HL-60 (cell line): ENCODE results near the gene TMEM60.

Experiments
- DNase-seq, 2 experiments: peaks; one replicate each; pipeline ENCODE4 v3.0.0-alpha.2; 2010 to 2020; ENCODE audit warnings: low read depth in 1 of 2, low spot score in 1 of 2
- H3K27ac ChIP-seq: fragments of 250-450 bp; sonication (Bioruptor Pico); replicated peaks from 2 replicates; pipeline ENCODE4 v1.5.1; 2020; ENCODE audit warnings: mild to moderate bottlenecking, moderate library complexity
- H3K27me3 ChIP-seq: fragments of 250-450 bp; sonication (Bioruptor Pico); 2 replicates; pipeline ENCODE4 v1.5.1; 2021; ENCODE audit warnings: mild to moderate bottlenecking, moderate library complexity; ENCODE audit not compliant: insufficient read depth, poor library complexity, severe bottlenecking
- H3K4me3 ChIP-seq: replicated peaks from 2 replicates; pipeline ENCODE4 v1.5.1; 2011; ENCODE audit warnings: mild to moderate bottlenecking, control low read depth, low read length; ENCODE audit not compliant: insufficient read depth
- GABPA ChIP-seq: IDR thresholded peaks from 2 replicates; pipeline ENCODE4 v1.6.1; 2012; ENCODE audit warnings: low read depth
- POLR2AphosphoS5 ChIP-seq: IDR thresholded peaks from 2 replicates; pipeline ENCODE4 v1.6.1; 2012; ENCODE audit warnings: low read depth
- SPI1 ChIP-seq: IDR thresholded peaks from 2 replicates; pipeline ENCODE4 v1.6.1; 2012; ENCODE audit warnings: low read depth, mild to moderate bottlenecking, borderline replicate concordance
- TF ChIP-seq, protein P1 (sequence below): IDR thresholded peaks from 2 replicates; pipeline ENCODE4 v1.6.1; 2012; ENCODE audit warnings: low read depth; ENCODE audit not compliant: insufficient replicate concordance
- TF ChIP-seq, protein P2 (sequence below): IDR thresholded peaks from one replicate; pipeline ENCODE4 v1.5.1; 2011; ENCODE audit warnings: low read length, control low read depth, inconsistent platforms; ENCODE audit not compliant: insufficient read depth

The TMEM60 gene

DNA sequence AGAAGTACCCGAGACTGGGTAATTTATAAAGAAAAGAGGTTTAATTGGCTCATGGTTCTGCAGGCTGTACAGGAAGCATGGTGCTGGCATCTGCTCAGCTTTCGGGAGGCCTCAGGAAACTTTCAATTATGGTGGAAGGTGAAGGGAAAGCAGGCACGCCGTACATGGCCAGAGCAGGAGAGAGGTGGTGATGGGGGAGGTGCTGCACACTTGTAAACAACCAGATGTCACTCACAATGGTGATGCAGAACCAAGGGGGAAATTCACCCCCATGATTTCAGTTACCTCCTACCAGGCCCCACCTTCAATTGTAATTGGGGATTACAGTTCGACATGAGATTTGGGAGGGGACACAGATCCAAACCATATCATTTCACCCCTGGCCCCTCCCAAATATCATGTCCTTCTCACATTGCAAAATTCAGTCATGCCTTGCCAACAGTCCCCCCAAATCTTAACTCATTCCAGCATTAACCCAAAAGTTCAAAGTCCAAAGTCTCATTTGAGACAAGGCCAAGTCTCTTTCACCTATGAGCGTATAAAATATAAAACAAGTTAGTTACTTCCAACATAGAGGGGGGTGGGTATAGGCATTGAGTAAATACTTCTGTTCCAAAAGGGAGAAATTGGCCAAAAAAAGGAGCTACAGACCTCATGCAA lies 51.9 kb downstream of the TMEM60 start:
- H3K27ac ChIP-seq, result no peak overlapping the region

DNA sequence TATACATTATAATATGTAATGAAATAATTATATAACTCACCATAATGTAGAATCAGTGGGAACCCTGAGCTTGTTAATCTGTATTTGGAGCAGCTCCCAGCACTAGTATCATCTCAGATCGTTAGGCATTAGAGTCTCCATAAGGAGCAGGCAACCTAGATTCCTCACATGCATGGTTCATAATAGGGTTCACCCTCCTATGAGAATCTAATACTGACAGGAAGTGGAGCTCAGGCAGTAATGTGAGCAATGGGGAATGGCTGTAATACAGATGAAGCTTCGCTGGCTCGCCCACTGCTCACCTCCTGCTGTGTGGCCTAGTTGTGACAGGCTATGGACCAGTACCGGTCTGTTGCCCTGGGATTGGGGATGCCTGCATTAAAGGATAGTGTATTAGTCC lies 52.5 kb downstream of the TMEM60 start:
- H3K27ac ChIP-seq, result no peak overlapping the region
- H3K27me3 ChIP-seq, result no peaks in the 10 kb centered on the region
- no peak overlapping the region for H3K4me3 ChIP-seq
- no peak for DNase-seq
- no peak for TF ChIP-seq GABPA
- no peak for TF ChIP-seq SPI1
- TF ChIP-seq, protein P1, sequence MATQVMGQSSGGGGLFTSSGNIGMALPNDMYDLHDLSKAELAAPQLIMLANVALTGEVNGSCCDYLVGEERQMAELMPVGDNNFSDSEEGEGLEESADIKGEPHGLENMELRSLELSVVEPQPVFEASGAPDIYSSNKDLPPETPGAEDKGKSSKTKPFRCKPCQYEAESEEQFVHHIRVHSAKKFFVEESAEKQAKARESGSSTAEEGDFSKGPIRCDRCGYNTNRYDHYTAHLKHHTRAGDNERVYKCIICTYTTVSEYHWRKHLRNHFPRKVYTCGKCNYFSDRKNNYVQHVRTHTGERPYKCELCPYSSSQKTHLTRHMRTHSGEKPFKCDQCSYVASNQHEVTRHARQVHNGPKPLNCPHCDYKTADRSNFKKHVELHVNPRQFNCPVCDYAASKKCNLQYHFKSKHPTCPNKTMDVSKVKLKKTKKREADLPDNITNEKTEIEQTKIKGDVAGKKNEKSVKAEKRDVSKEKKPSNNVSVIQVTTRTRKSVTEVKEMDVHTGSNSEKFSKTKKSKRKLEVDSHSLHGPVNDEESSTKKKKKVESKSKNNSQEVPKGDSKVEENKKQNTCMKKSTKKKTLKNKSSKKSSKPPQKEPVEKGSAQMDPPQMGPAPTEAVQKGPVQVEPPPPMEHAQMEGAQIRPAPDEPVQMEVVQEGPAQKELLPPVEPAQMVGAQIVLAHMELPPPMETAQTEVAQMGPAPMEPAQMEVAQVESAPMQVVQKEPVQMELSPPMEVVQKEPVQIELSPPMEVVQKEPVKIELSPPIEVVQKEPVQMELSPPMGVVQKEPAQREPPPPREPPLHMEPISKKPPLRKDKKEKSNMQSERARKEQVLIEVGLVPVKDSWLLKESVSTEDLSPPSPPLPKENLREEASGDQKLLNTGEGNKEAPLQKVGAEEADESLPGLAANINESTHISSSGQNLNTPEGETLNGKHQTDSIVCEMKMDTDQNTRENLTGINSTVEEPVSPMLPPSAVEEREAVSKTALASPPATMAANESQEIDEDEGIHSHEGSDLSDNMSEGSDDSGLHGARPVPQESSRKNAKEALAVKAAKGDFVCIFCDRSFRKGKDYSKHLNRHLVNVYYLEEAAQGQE, result no peak
- TF ChIP-seq POLR2AphosphoS5, result no peak
- TF ChIP-seq, protein P2, sequence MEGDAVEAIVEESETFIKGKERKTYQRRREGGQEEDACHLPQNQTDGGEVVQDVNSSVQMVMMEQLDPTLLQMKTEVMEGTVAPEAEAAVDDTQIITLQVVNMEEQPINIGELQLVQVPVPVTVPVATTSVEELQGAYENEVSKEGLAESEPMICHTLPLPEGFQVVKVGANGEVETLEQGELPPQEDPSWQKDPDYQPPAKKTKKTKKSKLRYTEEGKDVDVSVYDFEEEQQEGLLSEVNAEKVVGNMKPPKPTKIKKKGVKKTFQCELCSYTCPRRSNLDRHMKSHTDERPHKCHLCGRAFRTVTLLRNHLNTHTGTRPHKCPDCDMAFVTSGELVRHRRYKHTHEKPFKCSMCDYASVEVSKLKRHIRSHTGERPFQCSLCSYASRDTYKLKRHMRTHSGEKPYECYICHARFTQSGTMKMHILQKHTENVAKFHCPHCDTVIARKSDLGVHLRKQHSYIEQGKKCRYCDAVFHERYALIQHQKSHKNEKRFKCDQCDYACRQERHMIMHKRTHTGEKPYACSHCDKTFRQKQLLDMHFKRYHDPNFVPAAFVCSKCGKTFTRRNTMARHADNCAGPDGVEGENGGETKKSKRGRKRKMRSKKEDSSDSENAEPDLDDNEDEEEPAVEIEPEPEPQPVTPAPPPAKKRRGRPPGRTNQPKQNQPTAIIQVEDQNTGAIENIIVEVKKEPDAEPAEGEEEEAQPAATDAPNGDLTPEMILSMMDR, result no peak

More for the DNA sequence above, 51.9 kb downstream of the TMEM60 start:
- H3K4me3 ChIP-seq, result no peak overlapping the region
- no peak for DNase-seq
- no peaks in the 10 kb centered on the region for H3K27me3 ChIP-seq
- TF ChIP-seq GABPA (no peak), SPI1 (no peak), POLR2AphosphoS5 (no peak)
- TF ChIP-seq, protein P1, result no peak
- TF ChIP-seq, protein P2, result no peak
